KMS-11 (cell line): ENCODE measurements around the gene DLGAP1.
"Not testable (repeated sequence)": the region's sequence is repeated elsewhere in the genome, so short reads cannot be mapped to it uniquely, and the experiment has no call there.

ENCODE experiments used
- H2AFZ ChIP-seq: fragments of 200-600 bp; sonication (generic); 2 replicates; pipeline ENCODE4 v1.6.1; 2016; ENCODE audit warnings: antibody characterized with exemption, mixed run types, low read depth
- H3K27ac ChIP-seq: fragments of 200-600 bp; sonication (generic); 2 replicates; pipeline ENCODE4 v1.6.1; 2016; ENCODE audit warnings: mild to moderate bottlenecking, mixed run types
- H3K27me3 ChIP-seq: fragments of 200-600 bp; sonication (generic); 2 replicates; pipeline ENCODE4 v1.6.1; 2017; ENCODE audit warnings: mild to moderate bottlenecking, low read depth, mixed run types, moderate library complexity; ENCODE audit not compliant: insufficient read depth
- H3K36me3 ChIP-seq: fragments of 200-600 bp; sonication (generic); 2 replicates; pipeline ENCODE4 v1.6.1; 2017; ENCODE audit warnings: mild to moderate bottlenecking, mixed run types; ENCODE audit not compliant: insufficient read depth
- H3K4me1 ChIP-seq: fragments of 200-600 bp; sonication (generic); 2 replicates; pipeline ENCODE4 v1.6.1; 2016; ENCODE audit warnings: mild to moderate bottlenecking, low read depth, mixed run types; ENCODE audit not compliant: poor library complexity, severe bottlenecking
- H3K4me2 ChIP-seq: fragments of 200-600 bp; sonication (generic); 2 replicates; pipeline ENCODE4 v1.7.0; 2016; ENCODE audit warnings: mild to moderate bottlenecking, mixed run types
- H3K4me3 ChIP-seq: fragments of 200-600 bp; sonication (generic); IDR thresholded peaks from 2 replicates; pipeline ENCODE4 v1.6.1; 2017; ENCODE audit warnings: low read depth, low read length, mixed read lengths; ENCODE audit not compliant: insufficient read depth
- H3K79me2 ChIP-seq: fragments of 200-600 bp; sonication (generic); 2 replicates; pipeline ENCODE4 v1.6.1; 2016; ENCODE audit warnings: low read depth, mixed run types; ENCODE audit not compliant: insufficient read depth
- H3K9ac ChIP-seq: fragments of 200-600 bp; sonication (generic); 2 replicates; pipeline ENCODE4 v1.6.1; 2016; ENCODE audit warnings: mild to moderate bottlenecking, mixed run types
- H4K20me1 ChIP-seq: fragments of 200-600 bp; sonication (generic); 2 replicates; pipeline ENCODE4 v1.6.1; 2016; ENCODE audit warnings: mild to moderate bottlenecking, mixed run types; ENCODE audit not compliant: insufficient read depth
- TF ChIP-seq, protein P1 (sequence below): fragments of 200-600 bp; sonication (generic); conservative IDR thresholded peaks from 2 replicates; pipeline ENCODE4 v1.6.1; 2017; ENCODE audit warnings: low read depth, mild to moderate bottlenecking, antibody characterized with exemption, low read length, moderate library complexity, mixed read lengths

DLGAP1 gene

GRCh38 chr18:4455113-4455811, at the start of gene DLGAP1:
TSS of gene DLGAP1 (minus strand) at chr18:4455307.
- H3K4me2 ChIP-seq = peak within 1 kb of the TSS; percentile 36; the same call in 1 of the 2 replicates
- H3K27me3 ChIP-seq = no peaks in the 10 kb centered on the region
- TF ChIP-seq, protein P1, sequence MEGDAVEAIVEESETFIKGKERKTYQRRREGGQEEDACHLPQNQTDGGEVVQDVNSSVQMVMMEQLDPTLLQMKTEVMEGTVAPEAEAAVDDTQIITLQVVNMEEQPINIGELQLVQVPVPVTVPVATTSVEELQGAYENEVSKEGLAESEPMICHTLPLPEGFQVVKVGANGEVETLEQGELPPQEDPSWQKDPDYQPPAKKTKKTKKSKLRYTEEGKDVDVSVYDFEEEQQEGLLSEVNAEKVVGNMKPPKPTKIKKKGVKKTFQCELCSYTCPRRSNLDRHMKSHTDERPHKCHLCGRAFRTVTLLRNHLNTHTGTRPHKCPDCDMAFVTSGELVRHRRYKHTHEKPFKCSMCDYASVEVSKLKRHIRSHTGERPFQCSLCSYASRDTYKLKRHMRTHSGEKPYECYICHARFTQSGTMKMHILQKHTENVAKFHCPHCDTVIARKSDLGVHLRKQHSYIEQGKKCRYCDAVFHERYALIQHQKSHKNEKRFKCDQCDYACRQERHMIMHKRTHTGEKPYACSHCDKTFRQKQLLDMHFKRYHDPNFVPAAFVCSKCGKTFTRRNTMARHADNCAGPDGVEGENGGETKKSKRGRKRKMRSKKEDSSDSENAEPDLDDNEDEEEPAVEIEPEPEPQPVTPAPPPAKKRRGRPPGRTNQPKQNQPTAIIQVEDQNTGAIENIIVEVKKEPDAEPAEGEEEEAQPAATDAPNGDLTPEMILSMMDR = no peak
- no peaks in the 10 kb centered on the region for H4K20me1 ChIP-seq
- no peak within 1 kb of the TSS for H3K27ac ChIP-seq
- H3K36me3 ChIP-seq = no peaks in the 10 kb centered on the region
- H3K9ac ChIP-seq = peak within 1 kb of the TSS; percentile 49; the same call in 1 of the 2 replicates
- no peaks in the 10 kb centered on the region for H3K79me2 ChIP-seq
- H2AFZ ChIP-seq = peak within 1 kb of the TSS; percentile 66
- H3K4me3 ChIP-seq = no peak within 1 kb of the TSS
- H3K4me1 ChIP-seq = peaks cover 11% of the 10 kb centered on the region

- H3K4me1 ChIP-seq, H3K27ac ChIP-seq, H3K9ac ChIP-seq, H3K36me3 ChIP-seq, H3K4me3 ChIP-seq, H3K79me2 ChIP-seq, H3K27me3 ChIP-seq, H4K20me1 ChIP-seq, H2AFZ ChIP-seq, H3K4me2 ChIP-seq: not testable (repeated sequence)
Observed at GRCh38 chr18:4494703-4495284, 39.7 kb upstream of the DLGAP1 start.

GRCh38 chr18:4468511-4468910, 13.4 kb upstream of the DLGAP1 start:
- H3K4me2 ChIP-seq = no peak overlapping the region
- no peaks in the 10 kb centered on the region for H3K4me1 ChIP-seq
- TF ChIP-seq, protein P1 = no peak

GRCh38 chr18:4454537-4455112, 482 bp downstream of the DLGAP1 start:
- Histone ChIP-seq H3K9ac (peak overlapping the region; percentile 49; the same call in 1 of the 2 replicates), H3K4me3 (no peak overlapping the region), H2AFZ (peak overlapping the region; percentile 66), H3K27ac (no peak overlapping the region), H3K36me3 (no peaks in the 10 kb centered on the region), H3K4me2 (peak overlapping the region; percentile 36; the same call in 1 of the 2 replicates), H3K27me3 (no peaks in the 10 kb centered on the region), H3K4me1 (peaks cover 15% of the 10 kb centered on the region), H4K20me1 (no peaks in the 10 kb centered on the region), H3K79me2 (no peaks in the 10 kb centered on the region)
- TF ChIP-seq, protein P1 = no peak

More at GRCh38 chr18:4468511-4468910, 13.4 kb upstream of the DLGAP1 start:
- H4K20me1 ChIP-seq = no peaks in the 10 kb centered on the region
- H3K27ac ChIP-seq = no peak overlapping the region
- H3K36me3 ChIP-seq = no peaks in the 10 kb centered on the region
- no peak overlapping the region for H3K4me3 ChIP-seq
- H2AFZ ChIP-seq = no peak overlapping the region
- no peak overlapping the region for H3K9ac ChIP-seq
- H3K79me2 ChIP-seq = no peaks in the 10 kb centered on the region
- no peaks in the 10 kb centered on the region for H3K27me3 ChIP-seq
